GM18507 (cell line): ENCODE data around the gene CISH.

Experiments
- DNase-seq: peaks from one replicate; pipeline ENCODE4 v3.0.0; 2011; ENCODE audit warnings: low read depth; ENCODE audit not compliant: insufficient read length; ENCODE audit errors: extremely low spot score
- FAIRE-seq: peaks from 2 replicates; lab custom pipeline; 2011; peaks lifted over from hg19 to GRCh38; lab: Jason Lieb, UNC

CISH gene

DNA sequence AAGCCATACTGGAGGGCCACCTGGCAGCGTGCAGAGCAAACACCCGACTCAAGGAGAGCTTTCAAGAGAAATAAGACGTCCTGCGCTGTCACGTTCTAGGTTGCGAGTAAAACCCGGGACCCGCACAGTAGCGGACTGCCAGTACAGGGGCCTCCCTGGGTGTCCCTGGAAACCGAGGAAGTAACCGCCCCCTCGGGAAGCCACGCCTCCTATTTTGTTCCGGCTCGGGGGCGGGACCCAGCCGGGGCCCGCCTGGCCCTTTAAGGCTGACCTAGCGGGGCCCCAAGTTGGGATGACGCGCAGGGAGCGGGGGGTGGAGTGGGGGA lies 5.2 kb upstream of the CISH start:
- FAIRE-seq = peak; percentile 78

DNA sequence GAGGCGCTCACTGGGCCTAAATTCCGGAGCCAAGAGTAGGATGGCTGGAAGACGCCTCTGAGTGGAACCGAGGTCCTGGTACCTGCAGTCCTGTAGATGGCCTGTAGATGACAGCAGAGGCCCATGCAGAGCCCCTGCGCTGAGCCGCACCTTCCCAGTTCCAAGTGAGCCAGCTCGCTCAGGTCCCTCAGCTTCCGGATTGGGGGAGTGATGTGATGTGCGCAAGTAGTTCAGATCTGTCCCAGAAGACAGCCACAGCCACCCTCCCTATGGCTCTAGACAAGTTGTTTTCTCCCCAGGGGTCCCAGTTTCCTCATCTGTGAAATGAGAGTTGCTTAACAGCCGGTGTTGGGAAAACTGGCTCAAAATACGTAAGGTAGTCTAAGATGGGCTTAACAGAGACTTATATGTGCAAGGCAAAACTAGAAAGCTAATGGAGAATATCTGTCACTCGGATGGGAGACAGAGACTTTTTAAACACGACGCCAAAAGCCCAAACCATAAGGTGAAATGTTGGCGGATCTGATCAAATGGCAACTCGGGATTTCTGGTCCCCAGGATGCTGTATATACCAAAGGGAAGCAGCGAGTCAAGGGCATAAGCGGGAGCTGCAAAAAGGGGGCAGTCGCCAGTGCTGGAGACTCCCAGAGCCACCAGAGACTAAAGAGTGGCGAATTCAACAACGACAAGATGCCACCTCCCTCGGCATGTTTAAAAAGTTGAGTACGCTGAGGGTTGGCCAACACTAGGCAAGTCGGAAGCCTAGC lies 4.6 kb upstream of the CISH start:
- DNase-seq (peak; percentile 65), FAIRE-seq (peak; percentile 89)

More for the DNA sequence above, 5.2 kb upstream of the CISH start:
- DNase-seq = peak; percentile 78

GRCh38 chr3:50615190-50615589 lies 3.6 kb upstream of the CISH start:
- no peak for FAIRE-seq
- DNase-seq = no peak

- no peak for FAIRE-seq
These were observed 1.6 kb upstream of the CISH start for GRCh38 chr3:50612970-50613846.

GRCh38 chr3:50612234-50612882 lies 784 bp upstream of the CISH start:
- DNase-seq (no peak), FAIRE-seq (no peak)

More at GRCh38 chr3:50612970-50613846, 1.6 kb upstream of the CISH start:
- DNase-seq = no peak

DNA sequence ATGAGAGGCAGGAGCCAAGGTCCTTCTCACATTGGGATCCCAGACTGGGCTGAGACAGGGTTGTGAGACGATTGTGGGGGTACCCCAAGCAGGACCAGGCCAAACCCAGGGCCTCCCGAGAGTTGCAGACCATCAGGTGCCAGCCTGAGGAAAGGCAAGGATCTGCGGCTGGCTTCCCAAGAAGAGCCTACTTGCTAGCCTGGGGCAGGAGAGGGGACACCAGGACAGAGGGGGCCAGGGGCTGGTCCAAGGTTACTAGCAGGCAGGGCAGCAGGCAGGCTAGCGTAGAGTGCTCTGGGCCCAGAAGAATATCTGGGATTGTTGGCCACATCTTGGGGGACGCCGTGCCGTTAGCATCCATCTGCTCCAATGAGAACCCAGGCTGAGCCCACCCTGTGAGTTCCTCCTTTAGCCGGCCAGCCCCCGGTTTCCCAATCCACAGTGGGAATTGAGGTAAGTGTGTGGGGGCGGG lies 546 bp downstream of the CISH start:
- DNase-seq (no peak), FAIRE-seq (no peak)

DNA sequence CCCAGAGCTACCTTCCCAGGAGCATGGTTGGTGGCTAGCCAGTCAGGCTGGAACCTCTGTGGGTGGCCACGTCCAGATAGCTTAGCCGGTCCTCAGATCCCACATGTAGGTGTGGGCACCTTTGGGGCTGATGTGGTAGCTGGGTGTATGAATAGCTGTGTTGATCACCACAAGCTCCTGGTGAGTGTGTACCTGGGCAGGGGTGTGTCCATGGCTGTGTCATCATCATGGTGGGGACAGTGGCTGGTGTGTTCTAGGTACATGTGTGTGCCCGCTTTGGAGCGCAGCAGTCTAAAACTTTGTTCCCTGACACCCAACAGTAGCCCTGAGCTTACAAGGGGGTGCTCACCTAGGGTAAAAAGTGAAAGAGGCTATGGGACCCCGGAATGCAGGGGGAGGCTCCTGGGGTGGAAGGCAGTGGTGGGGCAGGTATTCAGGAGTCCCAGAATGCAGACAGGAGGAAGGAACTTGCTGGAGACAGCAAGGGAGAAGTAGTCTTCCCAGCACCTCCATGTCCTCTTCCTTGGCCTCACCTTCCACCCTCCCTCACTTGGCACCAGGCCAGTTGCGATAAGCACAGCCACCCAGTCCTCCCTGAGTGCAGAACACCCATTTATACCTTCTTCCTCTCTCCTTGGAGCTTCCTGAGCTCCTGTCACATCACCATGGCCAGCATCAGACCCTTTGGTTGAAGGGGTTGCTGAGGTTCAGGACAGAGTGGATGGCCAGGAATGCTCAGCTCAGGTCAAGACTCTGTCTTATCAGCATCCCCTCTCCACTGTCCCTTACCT lies 1.2 kb downstream of the CISH start:
- FAIRE-seq (no peak), DNase-seq (no peak)

DNA sequence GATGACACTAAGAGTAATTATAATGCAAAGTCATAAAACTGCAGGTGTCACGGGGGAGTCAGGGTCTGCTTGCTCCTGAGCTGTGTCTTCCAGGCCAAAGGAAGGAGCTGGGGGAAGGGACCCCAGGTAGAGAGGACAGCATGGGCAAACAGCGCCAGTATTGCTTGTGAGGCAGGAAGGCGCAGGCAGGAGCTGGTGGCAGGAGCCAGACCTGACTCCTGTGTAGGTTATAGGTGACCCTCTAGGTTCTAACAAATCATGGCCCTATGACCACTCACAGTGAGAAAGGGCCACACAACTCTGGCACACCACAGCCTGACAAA lies 1.9 kb downstream of the CISH start:
- DNase-seq = no peak
- FAIRE-seq = no peak

DNA sequence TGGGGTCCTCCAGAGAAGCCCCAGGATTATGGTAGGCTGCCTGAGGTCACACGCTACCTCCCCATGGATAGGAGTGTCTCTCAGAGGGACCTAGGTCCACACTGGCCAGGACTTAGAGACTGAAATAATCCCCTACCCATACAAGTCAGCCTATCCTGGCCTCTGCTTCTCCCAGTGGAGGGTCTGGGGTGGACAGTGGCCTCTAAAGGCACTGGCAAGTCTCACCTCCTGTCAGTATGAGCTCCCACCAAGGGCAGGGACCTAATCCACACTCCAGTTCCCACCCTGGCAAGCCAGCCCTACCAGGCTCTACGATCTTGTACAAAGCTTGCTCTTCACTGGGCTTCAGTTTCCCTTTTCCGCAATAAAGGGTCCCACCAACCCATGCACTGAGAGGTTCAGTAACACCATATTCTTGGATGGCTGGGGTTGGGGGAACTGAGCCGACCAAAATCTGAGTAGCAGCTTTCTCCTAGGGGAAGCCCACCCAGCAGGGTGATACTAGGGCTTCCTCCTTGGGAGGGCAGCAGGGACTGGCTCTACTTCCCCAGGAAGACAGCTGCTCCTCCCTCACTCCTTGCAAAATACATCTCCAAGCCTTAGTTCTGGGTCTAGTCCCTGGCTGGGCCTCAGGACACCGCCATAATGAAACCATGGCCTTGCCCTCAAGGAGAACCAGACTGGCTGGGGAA lies 2.4 kb downstream of the CISH start:
- DNase-seq (no peak), FAIRE-seq (no peak)

DNA sequence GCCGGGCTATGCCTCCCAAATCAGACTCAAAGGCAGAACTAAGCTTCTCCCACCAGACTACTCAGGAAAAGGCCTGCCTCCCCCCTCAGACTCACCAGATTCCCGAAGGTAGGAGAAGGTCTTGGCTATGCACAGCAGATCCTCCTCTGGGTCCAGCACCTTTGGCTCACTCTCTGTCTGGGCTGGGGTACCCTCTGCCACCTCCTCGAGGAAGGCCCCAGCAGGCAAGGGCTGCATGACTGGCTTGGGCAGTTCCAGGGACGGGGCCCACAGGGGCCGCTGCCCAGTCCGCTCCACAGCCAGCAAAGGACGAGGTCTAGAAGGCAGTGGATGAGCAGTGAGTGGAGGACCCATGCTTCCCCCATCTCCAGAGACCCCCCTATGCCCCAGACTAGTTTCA lies 3.3 kb downstream of the CISH start:
- no peak for DNase-seq

DNA sequence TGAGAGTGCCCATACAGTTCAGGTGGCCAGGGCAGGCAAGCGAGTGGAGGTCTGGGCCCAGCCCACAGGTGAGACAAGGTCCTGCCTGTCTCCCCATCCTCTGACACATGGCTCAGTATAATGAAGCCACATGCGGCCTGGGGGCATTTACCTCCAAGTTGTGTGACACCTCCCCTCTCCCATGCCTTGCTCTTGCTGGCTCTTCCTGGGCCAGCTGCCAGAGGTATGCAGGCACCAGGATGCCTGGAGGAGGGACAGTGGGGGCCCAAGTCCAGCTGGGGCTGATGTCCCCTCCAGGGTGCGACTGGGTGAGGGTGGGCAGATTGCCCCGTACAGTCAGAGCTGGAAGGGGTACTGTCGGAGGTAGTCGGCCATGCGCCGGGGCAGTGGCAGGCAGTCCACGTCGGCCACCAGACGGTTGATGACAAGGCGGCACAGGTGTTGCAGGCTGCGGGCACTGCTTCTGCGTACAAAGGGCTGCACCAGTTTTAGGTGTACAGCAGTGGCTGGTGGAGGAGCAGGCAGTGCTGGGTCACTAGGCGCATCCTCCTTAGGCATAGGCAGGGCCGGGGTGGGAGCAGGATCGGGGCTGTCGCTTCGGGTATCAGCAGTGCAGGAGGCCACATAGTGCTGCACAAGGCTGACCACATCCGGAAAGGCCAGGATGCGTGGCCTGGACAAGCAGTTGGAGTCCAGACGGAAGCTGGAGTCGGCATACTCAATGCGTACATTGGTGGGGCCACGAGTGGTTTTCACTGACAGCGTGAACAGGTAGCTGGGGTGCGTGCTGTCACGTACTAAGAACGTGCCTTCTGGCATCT lies 4.1 kb downstream of the CISH start:
- FAIRE-seq (no peak), DNase-seq (no peak)

More for the DNA sequence above, 3.3 kb downstream of the CISH start:
- no peak for FAIRE-seq

GRCh38 chr3:50606596-50606995 lies 5.0 kb downstream of the CISH start:
- DNase-seq (no peak), FAIRE-seq (no peak)

GRCh38 chr3:50605901-50606326 lies 5.7 kb downstream of the CISH start:
- FAIRE-seq (no peak), DNase-seq (no peak)

- DNase-seq (no peak), FAIRE-seq (no peak)
These were observed 6.7 kb downstream of the CISH start for GRCh38 chr3:50604628-50605588.

- DNase-seq (no peak), FAIRE-seq (no peak)
These were observed 7.4 kb downstream of the CISH start for GRCh38 chr3:50604110-50604621.

DNA sequence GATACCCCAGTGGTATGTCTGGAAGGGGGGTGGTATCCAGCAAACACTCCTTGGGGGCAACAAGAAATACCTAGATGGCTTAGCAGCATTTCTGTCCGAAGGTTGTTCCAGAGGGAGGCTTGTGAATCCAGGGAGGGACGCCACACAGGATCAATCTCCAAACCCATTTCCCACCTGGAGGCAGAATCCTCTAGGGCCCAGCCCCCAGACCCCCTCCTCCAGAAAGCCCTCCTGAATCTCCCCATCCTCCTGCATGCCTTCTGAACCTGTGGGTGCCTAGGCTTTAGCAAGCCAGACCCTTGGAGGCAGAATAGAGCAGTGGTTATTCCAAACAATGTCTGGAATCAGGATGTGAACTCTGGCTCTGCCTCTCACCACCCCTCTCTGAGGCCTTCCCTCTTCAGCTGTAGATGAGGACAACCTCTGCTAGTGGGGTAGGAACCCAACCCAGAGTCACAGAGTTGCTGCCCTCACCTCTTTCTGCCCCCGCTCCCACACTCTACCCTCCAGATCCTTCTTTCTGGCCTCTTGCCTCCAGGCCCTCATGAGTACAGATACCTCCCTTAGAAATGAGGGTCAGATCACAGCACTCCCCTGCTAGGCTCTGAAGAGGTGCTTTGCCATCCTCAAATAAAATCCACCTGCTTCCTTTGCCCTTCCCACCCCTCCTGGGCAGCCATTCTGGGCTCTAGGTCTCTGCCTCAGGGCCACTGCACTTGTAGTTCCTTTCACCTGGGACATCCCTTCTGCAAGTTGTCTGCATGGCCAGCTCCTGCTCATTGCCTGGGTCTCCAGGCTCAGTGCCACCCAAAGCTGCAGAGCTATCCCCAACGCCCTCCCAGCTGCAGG lies 8.1 kb downstream of the CISH start:
- DNase-seq = no peak
- FAIRE-seq = no peak
